GOT3 (cell line): ENCODE measurements around the gene SNX14.

Experiments
- DNase-seq: peaks from one replicate; lab custom pipeline; 2025; ENCODE audit warnings: mixed read lengths; lab: John Stamatoyannopoulos, UW

SNX14 gene

DNA sequence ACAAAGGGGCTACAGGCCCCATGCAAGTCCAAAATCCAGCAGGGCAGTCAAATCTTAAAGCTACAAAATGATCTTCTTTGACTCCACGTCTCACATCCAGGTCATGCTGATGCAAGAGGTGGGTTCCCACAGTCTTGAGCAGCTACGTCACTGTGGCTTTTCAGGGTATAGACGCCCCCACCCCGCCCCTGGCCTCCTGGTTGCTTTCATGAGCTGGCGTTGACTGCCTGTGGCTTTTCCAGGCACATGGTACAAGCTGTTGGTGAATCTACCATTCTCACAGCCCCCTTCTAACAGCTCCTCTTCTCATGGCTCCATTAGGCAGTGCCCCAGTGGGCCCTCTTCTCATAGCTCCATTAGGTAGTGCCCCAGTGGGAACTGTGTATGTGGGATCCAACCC, 96.8 kb downstream of the SNX14 start:
- no peak for DNase-seq

DNA sequence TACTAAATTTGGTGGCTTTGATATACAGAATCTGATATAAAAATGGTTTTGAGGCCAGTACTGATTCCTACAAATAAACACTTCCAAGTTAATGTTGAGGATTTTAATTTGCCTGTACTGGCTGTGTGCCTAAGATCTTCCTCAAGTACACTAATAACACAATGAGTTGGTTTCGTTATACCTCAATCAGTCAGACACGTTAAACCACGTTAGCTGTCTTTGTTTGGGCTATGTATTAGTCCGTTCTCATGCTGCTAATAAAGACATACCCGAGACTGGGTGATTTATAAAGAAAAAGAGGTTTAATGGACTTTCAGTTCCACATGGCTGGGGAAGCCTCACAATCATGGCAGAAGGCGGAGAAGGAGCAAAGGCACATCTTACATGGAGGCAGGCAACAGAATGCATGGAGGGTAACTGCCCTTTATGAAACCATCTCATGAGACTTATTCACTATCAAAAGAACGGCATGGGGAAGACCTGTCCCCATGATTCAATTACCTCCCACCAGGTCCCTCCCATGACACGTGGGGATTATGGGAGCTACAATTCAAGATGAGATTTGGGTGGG, 97.6 kb downstream of the SNX14 start:
- no peak for DNase-seq

DNA sequence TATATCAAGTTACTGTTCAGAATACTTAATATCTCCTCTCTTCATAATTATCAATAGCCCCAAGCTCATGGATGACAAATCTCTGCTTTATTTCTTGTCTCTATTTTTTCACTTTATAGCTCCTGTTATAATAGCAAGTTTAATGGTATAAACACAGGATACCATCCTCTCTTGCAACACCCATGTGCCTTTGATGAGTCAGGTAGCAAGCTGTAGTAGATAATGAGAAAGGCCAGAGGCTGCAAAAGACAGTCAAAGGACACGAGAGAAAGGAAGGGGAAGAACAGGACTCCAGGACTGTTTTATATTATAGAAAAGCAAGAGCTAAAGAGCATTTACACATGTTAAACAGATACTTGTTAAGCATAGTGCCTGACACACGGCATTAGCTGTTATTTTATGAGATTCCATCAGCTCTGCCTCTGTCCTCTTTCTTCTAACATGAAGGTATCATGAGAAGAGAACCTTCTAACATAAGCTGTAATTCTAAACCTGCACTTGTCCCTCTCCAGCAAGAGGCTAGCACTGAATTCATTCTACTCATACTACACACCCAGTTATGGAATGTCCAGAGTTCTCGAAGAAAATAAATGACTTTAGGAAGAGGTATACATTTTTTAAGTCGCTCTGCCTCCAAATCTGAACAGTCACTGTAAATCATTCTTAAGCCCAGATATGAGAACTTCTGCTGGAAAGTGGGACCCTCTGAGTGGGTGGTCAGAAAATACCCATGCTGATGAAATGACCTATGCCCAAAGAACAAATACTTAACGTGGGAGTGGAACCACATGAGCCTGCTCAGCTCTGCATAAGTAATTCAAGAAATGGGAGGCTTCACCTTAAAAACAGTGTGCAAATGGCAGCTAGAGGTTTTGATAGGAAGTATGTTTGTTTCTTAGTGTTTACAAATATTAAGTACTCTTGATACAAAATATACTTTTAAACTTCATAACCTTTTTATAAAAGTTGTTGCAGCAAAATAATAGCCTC, 98.8 kb downstream of the SNX14 start:
- no peak for DNase-seq

DNA sequence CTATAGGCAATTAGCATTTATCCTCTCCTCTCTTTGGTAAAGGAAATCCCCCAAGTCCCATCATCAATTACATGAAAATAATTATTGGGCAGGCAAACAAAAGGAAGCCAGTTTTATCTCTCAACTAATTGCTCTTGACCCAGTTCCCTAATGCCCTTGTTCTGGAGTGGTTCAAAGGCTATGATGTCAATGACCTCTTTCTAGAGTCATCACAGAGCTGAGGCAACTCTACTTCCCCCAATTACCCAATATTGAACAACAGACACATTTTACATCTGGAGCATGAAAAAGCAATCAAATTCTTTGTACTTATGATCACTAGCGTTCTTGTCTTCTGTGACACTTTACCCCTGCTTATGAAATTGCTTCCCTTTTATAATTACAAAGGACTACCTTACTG, 100.3 kb downstream of the SNX14 start:
- no peak for DNase-seq

DNA sequence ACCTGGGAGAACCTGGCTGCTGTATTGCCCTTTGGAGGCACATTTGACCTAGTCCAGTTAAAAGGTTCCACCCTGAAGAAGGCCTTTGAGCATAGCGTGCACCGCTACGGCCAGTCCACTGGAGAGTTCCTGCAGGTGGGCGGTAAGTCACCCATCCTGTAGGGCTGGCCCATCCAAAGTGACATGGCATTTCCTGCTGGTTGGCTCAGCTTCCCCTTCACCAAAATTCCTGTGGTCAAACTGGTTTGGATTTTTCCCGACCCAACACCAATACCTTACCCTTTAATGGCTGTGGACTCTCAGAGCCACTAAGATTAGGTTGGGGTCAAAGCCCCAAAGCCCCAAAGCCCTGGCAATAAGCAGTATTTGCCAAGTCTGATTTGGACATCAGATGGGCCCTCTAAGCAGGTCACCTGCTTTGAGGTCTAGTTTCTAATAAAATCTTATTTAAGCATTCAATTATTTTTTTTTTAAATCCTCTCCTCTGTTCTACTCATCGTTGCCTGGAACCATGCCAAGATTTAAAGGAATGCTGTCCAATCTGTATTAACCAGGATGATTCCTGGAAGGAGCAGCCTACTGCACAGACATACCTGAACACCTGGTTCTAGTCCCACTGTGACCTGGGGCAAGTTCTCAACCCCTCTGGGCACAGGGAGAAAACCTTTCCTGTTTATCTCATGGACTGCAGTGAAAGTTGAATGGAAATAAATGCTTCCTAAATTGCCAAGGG, 103.0 kb downstream of the SNX14 start:
- DNase-seq = no peak

DNA sequence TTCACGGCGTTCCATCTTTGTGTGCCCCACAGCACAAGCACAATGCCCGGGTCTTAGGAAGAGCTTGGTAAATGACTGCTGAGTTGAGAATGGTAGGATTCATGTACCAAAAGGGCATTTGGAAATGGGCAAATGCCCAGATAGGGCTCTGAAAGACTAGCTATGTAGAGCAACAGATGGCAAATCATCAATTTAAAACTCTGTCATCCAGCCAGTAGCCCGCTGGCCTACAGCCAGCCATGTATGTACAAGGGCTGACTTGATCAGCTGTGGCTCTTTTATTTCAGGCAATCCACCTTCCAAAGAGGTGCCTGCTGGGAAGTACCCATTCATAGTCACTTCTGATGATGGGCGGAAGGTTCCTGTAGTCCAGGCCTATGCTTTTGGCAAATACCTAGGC, 108.7 kb downstream of the SNX14 start:
- no peak for DNase-seq

DNA sequence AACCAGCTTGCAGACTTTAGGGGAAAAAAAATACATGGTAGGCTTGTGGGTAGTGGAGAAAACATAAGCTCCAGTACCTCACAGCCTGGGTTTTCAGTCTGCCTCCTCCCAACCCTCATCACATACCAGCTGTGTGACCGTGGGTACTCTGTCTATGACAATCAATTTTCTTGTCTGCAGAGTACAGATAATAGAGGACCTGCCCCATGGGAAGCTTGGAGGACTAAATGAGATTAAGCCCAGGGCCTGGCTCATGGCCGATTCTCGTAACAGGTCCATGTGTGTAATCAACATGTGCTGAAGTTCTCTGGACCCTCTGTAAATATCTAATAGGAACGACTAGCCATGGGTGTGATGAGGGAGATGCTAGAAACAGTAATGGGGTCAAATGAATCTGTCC, 109.8 kb downstream of the SNX14 start:
- no peak for DNase-seq

DNA sequence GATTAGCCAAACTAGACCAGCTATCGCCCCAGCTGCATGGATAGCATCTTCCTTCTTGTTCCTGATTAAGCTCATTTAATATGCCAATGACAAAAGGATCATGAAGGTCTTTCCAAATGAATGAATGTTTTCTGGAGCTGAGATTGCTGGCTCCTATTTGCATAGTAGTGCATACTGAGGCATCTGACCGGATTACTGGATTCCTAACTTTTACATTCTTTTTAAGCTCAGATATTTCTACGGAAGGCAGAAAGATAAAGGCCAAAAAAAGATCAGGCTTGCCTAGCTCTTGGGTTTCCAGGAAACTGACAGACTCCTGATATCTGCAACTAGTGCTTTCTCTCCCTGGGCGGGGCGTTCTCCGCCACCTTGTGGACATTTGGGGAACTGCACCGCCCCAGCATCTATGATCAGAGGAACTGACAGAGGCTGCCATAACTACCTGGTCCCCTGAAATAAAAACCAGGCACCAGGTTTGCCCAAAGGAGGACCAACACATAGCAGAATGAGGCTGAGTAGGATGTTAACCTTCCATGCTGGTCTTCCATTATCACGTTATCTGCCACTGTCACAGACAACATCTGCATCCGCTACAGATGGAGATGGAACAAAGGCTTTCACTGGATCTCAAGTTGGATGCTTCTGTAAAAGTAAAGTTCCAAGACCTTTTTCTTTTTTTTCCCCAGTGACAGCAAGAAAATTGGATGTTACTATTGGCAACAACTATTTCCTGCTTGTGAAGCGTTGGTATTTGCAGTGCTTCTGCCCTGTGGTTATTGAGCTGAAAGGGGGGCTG, 110.6 kb downstream of the SNX14 start:
- peak; percentile 39 for DNase-seq

DNA sequence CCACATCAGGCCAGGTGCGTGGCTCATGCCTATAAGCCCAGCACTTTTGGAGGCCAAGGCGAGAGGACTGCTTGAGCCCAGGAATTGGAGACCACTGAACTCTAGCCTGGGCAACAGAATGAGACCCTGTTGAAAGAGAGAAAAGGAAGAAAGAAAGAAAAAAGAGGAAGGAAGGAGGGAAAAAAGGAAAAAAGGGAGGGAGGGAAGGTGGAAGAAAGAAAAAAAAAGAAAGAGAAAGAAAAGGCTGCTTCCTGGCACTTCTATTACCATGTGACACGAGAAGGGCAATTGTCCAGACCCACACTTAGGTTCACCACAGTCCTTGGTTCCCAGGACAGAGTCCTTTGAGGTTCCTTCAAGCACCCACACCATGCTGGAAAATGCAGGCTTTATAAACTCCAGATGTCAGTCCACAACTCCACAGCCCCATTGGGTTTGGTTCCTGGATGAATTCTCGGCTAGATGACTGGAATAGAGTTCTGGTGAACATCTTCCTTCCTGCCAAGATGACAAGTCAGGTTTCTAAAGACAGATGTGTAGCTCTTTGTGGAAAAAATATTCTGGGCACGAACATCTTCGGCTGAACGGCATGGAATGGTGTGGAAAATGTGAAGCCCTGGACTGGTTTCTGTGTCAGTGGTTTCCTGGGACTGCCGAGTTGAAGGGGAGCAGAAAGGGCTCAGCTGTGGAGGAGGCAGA, 111.3 kb downstream of the SNX14 start:
- no peak for DNase-seq

DNA sequence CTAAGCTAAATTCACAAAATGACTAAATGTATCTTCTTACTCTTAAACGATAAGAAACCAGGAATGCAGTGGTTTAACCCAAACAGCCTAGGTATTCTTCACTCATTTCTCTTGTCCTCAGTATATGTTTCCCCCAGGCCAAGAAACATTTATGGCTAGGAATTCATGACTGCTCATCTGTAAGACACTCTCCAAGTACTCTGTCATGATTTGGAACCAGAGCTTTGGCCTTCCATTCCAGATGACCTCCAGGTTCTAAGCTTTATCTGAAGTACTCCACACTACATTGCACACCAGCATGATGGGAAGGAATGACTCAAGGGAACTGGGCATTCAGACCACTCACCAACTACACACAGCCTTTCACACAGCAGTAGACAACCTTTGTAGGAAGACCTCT, 114.5 kb downstream of the SNX14 start:
- DNase-seq = no peak

DNA sequence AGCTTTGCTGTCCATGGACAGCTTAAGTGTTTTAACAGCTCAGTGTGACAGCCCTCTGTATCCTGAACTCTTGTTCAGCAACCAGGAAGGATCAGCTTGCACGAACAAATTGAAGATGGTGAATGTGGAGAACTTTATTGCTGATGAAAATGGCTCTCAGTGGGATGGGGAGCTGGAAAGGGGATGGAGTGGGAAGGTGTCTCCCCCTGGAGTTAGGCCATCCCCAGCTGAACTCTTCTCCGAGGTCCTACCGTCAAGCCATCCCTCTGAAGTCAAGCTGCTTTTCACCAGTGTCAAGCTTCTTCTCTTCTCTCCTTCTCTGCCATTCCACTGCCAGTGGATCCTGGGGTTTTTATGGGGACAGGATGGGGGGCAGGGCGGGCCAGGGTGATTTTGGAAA, 117.1 kb downstream of the SNX14 start:
- no peak for DNase-seq

DNA sequence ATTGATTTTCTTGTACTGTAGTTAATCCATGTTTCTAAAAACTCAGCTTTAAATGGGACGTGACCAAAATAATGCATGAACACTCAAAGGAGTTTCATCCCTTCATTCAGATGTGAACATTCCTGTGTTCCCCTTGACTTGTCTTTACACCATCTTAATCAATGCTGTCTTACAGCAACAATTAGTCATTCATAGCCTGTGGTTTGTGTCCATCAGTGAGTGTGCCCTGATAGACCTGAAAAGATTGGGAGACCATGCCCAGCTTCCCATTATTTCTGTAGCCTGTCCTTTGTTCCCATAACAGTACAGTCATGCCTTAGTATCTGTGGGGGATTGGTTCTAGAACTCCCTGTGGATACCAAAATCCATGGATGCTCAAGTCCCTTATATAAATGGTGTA, 119.9 kb downstream of the SNX14 start:
- no peak for DNase-seq

DNA sequence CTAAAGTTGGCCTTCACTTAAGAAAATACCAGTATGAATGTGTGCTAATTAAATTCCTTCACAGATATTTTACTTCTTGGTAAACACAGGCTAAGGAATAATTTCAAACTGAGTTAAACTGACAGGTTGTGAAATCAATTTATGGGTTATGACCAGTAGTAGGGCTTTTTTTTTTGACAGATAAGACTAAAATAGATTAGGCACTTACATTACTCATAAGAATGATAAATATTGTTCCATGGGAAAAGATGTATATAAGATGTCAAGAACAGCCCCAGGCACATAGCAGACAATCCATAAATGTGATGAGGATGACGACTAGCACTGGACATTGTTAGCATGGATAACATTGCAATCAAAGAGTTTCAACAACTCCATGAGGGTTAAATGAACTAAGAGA, 120.9 kb downstream of the SNX14 start:
- DNase-seq = no peak

DNA sequence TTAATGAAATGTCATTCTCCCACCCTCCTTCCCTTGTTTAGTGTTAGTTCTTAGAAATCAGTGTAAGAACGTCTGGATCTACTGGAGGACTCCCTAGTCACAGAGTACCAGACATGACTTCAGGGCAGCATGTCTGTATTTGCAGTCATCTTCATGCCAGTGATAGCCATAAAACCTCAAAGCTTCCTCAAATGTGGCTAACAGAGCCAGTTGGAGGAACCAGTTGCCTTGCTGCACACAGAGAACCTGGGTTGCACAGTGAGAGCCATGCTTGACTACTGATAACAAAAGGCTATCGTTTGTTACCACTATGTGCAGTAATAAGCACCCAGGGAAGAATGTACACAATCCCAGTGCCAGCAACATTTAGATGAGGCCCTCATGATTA, 123.6 kb downstream of the SNX14 start:
- DNase-seq = no peak

DNA sequence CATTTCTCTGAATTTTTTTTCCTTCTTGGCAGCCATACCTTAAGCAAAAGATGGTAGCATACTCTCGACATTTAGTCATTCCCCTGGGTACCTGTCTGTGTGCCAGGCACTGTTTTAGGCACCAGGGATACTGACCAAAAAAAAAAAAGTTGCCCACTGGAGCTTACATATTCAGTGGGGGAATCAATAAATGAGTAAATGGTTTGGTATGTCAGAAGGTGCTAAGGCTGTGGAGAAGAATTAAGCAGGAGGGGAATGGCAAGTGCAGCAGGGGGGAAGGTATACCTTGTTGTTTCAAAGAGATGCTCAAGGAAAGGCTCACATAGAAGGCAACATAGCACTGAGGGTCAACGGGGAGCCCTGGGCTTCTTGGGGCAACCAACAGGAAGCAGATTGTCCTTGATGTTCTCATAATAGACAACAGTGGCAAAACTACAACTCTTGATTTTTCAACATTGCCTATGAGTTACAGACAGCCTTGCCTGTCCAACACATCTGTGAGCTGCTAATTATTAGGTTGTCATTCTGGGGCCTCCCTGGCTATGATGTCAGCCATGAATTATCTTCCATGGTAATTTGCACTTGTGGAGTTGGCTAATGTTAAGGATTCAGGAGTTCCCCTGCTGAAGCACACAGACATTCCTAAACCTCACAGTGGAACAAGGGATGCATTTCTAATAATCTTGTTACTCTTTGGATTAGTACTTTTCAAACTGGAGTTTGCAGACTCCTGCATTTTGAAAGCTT, 124.2 kb downstream of the SNX14 start:
- no peak for DNase-seq

DNA sequence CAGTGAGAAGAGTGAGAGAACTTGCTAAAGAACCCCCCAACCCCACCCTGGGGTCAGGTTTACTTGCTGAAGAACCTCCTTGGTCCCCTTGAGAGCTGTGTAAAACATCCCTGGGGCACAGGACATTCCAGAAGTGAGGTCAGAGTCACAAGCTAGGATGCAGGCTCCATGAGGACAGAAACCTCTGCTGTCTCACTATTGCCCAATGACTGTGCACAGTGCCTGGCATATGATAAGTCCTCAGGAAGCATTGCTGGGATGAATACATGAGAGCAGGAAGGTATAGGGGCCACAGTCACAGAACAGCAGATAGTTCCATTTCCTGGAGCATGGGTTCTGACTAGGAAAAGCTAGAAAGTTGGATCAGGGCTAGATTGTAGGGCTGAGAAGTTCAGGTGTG, 125.3 kb downstream of the SNX14 start:
- no peak for DNase-seq

DNA sequence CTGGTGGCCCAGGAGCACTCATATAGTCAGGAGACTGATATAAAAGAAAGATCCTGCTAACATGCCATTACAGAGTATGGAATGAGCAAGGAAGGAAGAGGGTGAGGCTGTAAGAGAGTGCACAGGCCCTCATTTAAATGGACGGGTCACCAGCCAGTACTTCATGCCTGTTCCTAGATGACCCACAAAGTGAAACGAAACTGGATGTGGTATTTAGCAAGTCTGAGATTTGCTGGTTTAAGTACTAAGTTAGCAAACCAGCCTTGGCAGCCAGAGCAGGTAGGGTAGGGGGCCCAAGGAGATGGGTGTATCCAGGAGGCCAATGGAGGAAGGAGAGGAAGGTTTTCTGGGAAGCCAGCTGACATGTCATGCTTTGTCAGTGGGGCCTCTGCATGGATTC, 127.9 kb downstream of the SNX14 start:
- DNase-seq = no peak

DNA sequence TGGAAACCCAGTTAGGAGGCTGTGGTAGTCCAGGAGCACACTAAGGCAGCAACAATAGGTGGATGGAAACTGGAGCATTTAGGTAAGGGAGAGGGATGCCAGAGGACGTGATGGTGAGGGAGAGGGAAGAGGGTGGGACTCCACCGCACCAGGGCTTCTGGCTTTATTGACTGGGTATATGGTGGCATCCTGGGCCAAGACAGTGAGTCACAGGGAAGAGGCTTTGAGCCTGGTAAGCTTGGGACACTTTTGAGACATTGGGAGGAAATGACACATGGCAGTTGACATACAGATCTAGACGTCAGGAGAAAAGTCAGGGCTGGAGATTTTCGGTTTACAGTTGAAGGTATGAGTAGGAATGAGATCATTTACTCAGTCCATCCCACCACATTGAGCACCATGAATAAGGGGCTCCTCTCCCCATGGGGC, 128.9 kb downstream of the SNX14 start:
- DNase-seq = no peak

DNA sequence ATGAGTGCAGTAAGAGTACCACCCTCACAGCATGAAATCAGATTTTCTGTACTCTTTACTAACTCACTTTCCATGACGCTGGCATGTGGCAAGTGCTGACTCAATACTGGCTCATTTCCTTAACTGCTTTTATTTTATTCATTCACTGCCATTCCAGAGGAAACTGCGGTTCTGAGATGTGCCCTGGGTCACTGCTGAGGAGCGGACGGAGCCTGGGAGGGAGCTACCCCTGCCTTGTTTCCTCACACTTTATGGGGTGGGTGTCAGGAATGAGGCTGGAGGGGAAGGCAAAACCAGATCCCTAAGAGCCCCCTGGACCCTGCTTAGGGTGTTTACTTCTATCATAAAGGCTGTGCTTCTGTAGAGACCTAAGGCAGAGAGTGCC, 129.4 kb downstream of the SNX14 start:
- peak; percentile 54 for DNase-seq

DNA sequence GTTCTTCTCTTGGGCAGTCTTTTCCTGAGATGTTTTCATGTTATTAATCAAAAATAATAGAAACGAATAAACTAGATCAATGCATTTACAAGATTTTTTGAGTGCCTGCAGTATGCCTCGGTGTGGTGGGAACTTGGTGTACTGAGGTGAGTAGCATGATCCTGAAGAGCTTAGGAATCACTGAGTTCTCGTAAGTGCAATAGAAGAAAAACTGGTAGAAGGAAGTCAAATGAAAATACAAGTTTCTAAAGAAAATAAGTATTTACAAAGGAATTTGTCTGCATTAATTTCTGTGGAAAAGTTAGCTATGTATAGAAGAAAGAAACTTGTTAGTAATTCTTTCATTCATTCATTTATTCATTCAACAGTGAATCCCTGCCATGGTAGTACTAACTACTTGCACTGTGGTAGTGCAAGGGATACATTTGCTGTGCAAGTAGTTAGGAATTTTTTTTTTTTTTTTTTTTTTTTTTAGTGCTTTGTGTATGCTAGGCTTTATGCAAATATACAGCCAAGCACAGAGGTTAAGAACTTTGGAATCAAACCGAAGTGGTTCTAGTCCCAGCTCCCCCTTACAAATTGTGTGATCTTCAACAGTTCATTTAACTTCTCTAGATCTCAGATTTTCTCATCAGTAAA, 129.9 kb downstream of the SNX14 start:
- no peak for DNase-seq
